Fibroblast of lung (primary cell): ENCODE data around the gene ANO2.

Experiments
- CTCF ChIP-seq, 2 donors: IDR thresholded peaks in 1 of 2; conservative IDR thresholded peaks in 1 of 2; 1 replicate in 1 of 2; 2 replicates in 1 of 2; pipeline ENCODE4 v1.5.1; 2011 to 2012; ENCODE audit warnings: low read length in 2 of 2, control low read depth in 1 of 2, inconsistent platforms in 1 of 2, low read depth in 1 of 2, mild to moderate bottlenecking in 1 of 2
- EZH2 ChIP-seq: IDR thresholded peaks from 2 replicates; pipeline ENCODE4 v1.5.1; 2012; ENCODE audit warnings: low read length, control low read depth, mild to moderate bottlenecking; ENCODE audit errors: missing control alignments

GRCh38 chr12:5909560-5909959 lies 35.5 kb downstream of the ANO2 start:
- TF ChIP-seq CTCF (conservative IDR thresholded peaks at IDR 0.05 in 1 of 2, IDR thresholded peaks at IDR 0.05 in 1 of 2; ENCODE audit: low read depth in 1 of 2, low read length in 2 of 2): no peak
- no peak for TF ChIP-seq EZH2
